ENCODE data around the gene NPW. TPM values are rescaled to one million over a fixed set of nuclear protein-coding genes. Genes with fewer than 3 reads are reported as not detected.
A peak's percentile ranks its signal among the peaks of the same experiment; 100 is the strongest.
"Not testable (repeated sequence)": the region's sequence is repeated elsewhere in the genome, so short reads cannot be mapped to it uniquely, and the experiment has no call there.

Gene NPW
- total RNA-seq, 2 experiments from 2014 or later: 0.73 TPM; not detected in 1

DNA sequence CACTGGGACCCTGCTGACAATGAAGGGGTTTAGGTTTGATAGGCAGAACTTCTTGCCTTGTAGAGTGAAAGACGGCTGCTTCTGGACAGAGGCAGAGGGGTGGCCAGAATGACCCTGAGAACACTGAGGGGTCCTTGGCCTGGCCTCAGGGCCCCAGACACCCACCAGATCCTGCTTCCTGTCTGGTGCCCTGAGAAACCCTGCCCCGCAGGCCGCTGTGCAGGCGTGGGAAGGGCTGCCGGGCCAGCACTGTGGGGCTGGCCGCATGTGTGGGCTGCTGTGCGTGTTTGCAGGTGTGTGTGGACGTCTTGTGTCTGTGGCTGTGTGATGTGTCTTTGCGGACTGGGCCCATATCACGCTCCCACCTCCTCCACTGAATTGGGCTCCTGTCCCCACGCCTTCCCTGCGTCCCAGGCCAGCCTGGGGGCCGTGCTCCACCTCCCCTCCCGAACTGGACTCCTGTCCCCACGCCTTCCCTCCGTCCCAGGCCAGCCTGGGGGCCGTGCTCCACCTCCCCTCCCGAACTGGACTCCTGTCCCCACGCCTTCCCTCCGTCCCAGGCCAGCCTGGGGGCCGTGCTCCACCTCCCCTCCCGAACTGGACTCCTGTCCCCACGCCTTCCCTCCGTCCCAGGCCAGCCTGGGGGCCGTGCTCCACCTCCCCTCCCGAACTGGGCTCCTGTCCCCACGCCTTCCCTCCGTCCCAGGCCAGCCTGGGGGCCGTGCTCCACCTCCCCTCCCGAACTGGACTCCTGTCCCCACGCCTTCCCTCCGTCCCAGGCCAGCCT is 14.5 kb downstream of the NPW start:
- ATAC-seq; DNase-seq; H3K9me3 Mint-ChIP-seq (ENCODE audit: insufficient read depth); H3K27ac Mint-ChIP-seq; CTCF ChIA-PET; H3K36me3 Mint-ChIP-seq (ENCODE audit: low read depth); POLR2A ChIA-PET; H3K4me1 Mint-ChIP-seq (ENCODE audit: low read depth); H3K27me3 Mint-ChIP-seq (ENCODE audit: low read depth): not testable (repeated sequence)
- H3K4me3 Mint-ChIP-seq: peak overlapping the region; percentile 36

DNA sequence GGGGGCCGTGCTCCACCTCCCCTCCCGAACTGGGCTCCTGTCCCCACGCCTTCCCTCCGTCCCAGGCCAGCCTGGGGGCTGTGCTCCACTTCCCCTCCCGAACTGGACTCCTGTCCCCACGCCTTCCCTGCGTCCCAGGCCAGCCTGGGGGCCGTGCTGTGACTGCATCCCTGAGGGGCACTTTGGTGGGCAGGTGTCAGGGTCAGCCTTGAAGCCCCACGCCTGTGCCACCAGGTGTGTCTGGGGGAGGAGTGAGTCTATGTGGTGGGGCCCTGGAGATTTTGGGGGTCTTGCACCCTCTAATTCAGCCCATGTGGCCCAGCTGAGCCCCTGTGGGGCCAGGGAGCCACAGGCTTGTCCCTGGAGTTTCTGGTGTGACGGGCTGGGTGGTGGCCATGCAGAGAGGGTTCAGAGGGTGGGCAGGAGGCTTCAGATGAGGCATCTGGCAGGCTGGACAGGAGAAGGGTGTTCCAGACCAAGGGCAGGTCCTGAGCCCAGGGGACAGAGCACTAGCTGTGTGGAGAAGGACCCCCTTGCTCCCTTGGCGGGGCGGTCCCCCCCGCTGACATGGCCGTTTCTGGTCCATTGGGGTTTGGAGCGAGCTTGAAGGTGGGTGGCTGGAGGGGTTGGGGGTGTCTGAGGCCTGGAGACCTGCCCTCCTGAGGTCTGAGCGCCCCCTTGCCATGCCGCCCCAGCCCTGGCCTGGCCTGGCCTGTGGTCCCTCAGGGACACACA is 15.3 kb downstream of the NPW start:
- no peaks in the 10 kb centered on the region for H3K9me3 Mint-ChIP-seq (ENCODE audit: insufficient read depth)
- H3K27me3 Mint-ChIP-seq (ENCODE audit: low read depth): no peaks in the 10 kb centered on the region
- POLR2A ChIA-PET: no interaction called here
- no peaks in the 10 kb centered on the region for H3K36me3 Mint-ChIP-seq (ENCODE audit: low read depth)
- peaks cover 3% of the 10 kb centered on the region for H3K4me1 Mint-ChIP-seq (ENCODE audit: low read depth)
- ATAC-seq (no peak), DNase-seq (no peak)
- no peak overlapping the region for H3K27ac Mint-ChIP-seq
- CTCF ChIA-PET: no interaction called here
- no peak overlapping the region for H3K4me3 Mint-ChIP-seq

DNA sequence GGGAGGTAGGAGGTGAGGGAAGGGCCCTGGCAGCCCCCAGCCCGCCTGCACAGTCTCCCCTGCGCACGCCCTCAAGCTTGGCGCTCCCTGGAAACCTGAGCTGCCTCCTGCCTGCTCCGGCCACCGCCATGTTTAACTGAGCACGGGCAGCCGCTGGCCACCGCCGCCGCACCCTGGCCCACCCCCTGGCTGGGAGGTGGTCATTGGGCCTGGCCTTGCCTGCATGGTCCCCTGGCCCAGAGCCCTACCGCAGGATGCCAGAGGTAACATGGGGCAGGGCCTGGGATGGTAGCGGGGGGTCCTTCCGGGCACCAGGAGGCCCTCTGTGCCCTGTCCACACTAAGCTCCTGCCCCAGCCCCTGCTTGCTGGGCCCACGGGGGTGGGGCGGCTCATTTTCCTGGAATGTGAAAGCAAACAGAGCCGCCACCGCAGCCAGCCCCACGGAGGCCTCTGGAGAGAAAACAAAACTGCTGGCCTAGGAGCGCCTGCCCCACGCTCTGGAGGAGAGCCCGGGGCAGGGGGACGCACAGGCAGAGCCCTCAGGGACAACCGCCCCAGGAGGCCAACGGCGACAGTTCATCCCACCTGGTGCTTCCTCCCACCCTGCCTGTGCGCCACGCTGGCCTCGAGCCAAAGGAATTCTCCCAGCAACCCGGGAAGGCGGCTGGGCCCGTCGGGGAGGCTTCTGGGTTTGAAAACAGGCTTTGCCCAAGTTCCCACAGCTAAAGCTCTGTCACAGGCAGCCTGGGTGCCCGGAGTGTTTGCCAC is 16.0 kb downstream of the NPW start:
- ATAC-seq (no peak), DNase-seq (no peak)
- Mint-ChIP-seq H3K4me1 (ENCODE audit: low read depth) (peaks cover 3% of the 10 kb centered on the region), H3K36me3 (ENCODE audit: low read depth) (no peaks in the 10 kb centered on the region), H3K27ac (no peak overlapping the region), H3K27me3 (ENCODE audit: low read depth) (no peaks in the 10 kb centered on the region), H3K9me3 (ENCODE audit: insufficient read depth) (no peaks in the 10 kb centered on the region), H3K4me3 (no peak overlapping the region)
- ChIA-PET CTCF (no interaction called here), POLR2A (no interaction called here)

DNA sequence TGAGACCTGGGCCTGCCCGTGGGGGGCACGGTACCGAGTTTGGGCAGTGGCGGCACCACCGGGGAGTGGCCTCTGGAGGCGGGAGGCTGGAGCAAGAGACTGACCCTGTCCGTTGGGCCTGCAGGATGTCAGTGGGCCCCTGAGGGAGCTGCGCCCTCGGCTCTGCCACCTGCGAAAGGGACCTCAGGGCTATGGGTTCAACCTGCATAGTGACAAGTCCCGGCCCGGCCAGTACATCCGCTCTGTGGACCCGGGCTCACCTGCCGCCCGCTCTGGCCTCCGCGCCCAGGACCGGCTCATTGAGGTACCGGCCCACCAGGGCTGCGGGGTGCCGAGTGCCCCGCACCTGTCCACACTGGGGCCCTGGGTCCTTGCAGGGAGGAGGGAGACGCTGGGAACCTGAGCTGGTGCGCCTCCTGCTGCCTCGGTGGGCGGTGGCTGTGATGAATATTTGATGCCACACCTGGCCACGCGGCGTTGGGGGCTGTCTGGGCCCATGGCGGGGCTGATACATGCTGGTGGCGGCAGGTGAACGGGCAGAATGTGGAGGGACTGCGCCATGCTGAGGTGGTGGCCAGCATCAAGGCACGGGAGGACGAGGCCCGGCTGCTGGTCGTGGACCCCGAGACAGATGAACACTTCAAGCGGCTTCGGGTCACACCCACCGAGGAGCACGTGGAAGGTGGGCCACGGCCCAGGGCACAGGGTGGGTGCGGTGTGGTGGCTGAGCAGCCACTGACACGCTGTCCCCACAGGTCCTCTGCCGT is 16.8 kb downstream of the NPW start:
- H3K9me3 Mint-ChIP-seq (ENCODE audit: insufficient read depth): no peaks in the 10 kb centered on the region
- no peaks in the 10 kb centered on the region for H3K36me3 Mint-ChIP-seq (ENCODE audit: low read depth)
- ChIA-PET POLR2A (no interaction called here), CTCF (no interaction called here)
- no peak overlapping the region for H3K27ac Mint-ChIP-seq
- no peak for DNase-seq
- no peak for ATAC-seq
- peaks cover 3% of the 10 kb centered on the region for H3K4me1 Mint-ChIP-seq (ENCODE audit: low read depth)
- H3K27me3 Mint-ChIP-seq (ENCODE audit: low read depth): no peaks in the 10 kb centered on the region
- H3K4me3 Mint-ChIP-seq: no peak overlapping the region

DNA sequence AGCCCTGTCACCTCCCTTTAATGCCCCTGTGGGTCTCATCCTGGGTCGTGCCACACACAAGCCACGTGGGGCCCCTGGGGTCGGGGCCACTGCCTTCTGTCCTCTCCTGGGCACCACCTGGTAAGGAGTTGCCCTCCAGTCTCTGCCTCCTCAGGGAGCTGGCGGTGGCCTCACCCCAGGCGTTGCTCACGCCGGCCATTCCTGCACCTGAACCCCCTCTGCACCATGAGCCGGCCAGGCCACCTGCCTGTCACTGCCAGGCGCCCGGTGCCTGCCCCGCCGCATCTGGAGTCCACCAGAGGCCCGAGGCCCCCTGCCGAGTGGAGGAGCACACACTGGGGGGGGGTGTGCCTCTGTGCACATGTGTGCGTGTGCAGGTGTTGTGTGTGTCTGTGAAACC is 17.5 kb downstream of the NPW start:
- peaks cover 3% of the 10 kb centered on the region for H3K4me1 Mint-ChIP-seq (ENCODE audit: low read depth)
- no peak overlapping the region for H3K27ac Mint-ChIP-seq
- ATAC-seq: no peak
- POLR2A ChIA-PET: no interaction called here
- H3K36me3 Mint-ChIP-seq (ENCODE audit: low read depth): no peaks in the 10 kb centered on the region
- no peak overlapping the region for H3K4me3 Mint-ChIP-seq
- DNase-seq: no peak
- H3K9me3 Mint-ChIP-seq (ENCODE audit: insufficient read depth): no peaks in the 10 kb centered on the region
- H3K27me3 Mint-ChIP-seq (ENCODE audit: low read depth): no peaks in the 10 kb centered on the region
- CTCF ChIA-PET: no interaction called here

DNA sequence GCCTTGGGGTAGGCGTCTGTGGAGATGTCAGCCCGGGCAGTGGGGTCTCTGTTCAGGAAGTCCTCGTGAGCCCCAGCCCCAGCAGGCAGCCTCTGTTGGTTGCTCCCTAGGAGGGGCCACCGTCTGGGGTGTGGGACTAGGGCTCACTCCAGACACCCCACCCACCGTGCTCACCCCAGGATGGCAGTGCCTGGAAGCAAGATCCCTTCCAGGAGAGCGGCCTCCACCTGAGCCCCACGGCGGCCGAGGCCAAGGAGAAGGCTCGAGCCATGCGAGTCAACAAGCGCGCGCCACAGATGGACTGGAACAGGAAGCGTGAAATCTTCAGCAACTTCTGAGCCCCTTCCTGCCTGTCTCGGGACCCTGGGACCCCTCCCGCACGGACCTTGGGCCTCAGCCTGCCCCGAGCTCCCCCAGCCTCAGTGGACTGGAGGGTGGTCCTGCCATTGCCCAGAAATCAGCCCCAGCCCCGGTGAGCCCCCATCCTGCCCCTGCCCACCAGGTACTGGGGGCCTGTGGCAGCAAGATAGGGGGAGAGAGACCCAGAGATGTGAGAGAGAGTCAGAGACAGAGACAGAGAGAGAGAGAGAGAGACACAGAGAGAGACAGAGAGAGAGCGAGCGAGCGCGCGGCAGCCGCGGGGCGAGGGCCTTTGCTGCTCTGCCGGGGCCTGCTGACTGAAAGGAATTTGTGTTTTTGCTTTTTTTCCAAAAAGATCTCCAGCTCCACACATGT is 18.2 kb downstream of the NPW start:
- Mint-ChIP-seq H3K4me1 (ENCODE audit: low read depth) (no peaks in the 10 kb centered on the region), H3K4me3 (no peak overlapping the region), H3K27me3 (ENCODE audit: low read depth) (no peaks in the 10 kb centered on the region), H3K36me3 (ENCODE audit: low read depth) (no peaks in the 10 kb centered on the region), H3K27ac (no peak overlapping the region), H3K9me3 (ENCODE audit: insufficient read depth) (no peaks in the 10 kb centered on the region)
- DNase-seq: no peak
- POLR2A ChIA-PET: no interaction called here
- ATAC-seq: no peak
- CTCF ChIA-PET: no interaction called here

DNA sequence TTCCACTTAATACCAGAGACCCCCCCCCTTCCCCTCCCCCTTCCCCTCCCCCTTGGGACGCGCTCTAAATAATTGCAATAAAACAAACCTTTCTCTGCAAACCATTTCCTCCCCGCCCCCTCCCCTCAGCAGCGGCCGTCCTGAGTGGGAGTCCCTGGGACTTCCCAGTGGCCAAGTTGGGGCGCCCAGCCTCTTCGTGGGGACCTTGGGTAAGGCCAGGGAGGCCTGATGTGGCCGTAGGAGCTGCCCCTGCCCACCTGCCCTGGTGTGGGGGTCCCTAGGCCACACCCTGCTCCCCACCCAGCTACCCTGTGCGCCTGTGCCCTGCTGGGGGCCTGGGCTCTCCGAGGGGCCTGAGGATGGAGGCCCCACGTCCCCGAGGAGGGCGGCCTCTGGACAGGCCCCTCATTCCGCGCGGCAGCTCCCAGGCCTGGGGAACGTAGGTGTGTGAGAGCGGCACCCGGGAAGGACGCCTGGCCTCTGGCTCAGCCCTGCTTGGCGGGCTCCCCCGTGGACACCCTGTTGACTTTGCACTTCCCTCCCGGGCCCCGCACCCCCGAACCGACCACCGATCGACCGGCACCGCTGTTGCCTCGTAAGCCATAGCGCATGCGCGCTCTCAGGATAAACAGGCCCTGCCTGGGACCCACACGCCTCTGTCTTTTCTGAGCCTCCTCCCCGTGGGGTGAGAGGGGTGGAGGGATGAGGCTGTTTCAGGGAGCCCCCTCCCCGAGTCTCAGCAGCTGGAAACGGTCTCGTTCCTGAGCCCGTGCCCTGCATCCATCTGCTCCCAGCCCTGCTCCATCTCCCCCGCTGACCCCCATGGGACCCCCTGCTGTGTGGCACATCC is 19.0 kb downstream of the NPW start:
- ChIA-PET POLR2A (no interaction called here), CTCF (no interaction called here)
- Mint-ChIP-seq H3K27me3 (ENCODE audit: low read depth) (no peaks in the 10 kb centered on the region), H3K4me1 (ENCODE audit: low read depth) (peaks cover 2% of the 10 kb centered on the region), H3K36me3 (ENCODE audit: low read depth) (no peaks in the 10 kb centered on the region), H3K9me3 (ENCODE audit: insufficient read depth) (no peaks in the 10 kb centered on the region), H3K27ac (no peak overlapping the region), H3K4me3 (no peak overlapping the region)
- ATAC-seq: no peak
- no peak for DNase-seq

DNA sequence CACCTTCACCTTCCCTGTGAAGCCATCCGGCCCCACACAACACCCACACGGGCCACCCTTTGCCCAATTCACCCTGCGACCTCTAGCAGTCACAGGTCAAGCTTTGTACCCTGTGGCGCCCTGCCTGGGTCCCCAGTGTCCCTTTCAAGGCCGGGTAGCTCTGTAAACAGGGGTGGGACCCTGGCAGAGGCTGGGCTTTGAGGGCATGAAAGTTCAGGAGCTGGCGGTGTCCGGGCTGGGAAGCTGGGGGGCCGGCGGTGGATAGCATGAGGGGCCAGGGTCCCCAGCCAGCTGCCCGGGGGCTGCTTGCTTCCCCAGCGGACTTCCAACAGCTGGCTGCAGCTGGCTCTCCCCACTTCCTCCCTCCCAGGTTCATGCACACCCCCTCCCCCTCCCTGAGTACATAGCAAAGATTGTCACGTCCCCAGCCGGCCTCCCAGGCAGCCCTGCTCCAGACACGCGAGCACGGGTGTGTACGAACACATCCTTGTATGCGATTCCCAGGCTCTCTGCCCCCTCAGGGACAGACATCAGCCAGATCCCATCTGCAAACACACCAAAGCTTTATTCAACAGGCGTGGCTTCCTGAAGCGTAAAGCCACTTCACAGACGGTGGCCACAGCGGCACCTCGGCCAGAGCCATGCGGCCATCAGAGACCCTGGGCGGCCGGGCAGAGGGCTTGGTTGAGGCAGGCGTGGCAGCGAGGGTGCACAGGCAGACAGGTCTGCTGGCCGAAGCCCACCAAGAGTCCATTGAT is 19.9 kb downstream of the NPW start:
- ChIA-PET CTCF (no interaction called here), POLR2A (no interaction called here)
- no peaks in the 10 kb centered on the region for H3K9me3 Mint-ChIP-seq (ENCODE audit: insufficient read depth)
- H3K36me3 Mint-ChIP-seq (ENCODE audit: low read depth): no peaks in the 10 kb centered on the region
- H3K4me1 Mint-ChIP-seq (ENCODE audit: low read depth): peaks cover 2% of the 10 kb centered on the region
- DNase-seq (no peak), ATAC-seq (no peak)
- H3K4me3 Mint-ChIP-seq: no peak overlapping the region
- H3K27me3 Mint-ChIP-seq (ENCODE audit: low read depth): no peaks in the 10 kb centered on the region
- H3K27ac Mint-ChIP-seq: no peak overlapping the region

DNA sequence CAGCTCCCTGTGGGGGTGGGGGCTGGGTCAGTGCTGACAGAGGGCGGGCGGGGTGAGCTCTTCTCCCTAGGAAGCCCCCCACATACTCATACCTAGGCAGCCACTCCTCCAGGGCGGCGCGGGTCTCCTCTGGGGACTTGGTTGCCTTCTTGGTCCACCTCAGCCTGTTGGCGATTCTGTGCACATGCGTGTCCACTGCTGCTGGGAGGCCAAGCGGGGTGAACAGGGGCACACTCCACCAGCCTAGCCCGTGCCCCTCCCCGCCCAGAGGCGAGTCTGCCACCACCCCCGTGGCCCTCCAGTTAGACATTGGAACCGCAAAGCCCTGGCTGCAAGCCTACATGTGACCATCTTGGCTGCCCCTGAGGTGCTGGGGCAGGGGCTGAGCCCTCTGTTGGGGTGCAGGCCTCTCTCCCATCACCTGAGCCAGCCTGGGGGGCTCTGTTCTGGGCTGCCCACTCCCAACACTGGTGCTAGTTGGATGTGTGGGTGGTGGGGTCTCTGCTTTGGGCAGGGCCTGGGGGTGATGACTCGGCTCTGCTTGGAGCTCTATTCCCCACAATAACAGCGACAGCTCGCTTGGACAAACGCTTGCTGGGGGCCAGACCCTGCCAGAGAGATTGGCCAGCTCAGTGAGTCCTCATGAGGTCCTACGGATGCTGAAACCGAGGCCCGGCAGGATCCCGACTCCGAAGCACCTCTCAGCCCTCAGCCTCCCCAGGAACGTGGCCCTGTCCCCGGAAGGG is 20.6 kb downstream of the NPW start:
- ChIA-PET POLR2A (interaction anchor here (0.6 to 1.7 kb wide), 2 partner anchors 115 to 988 kb away, joined by 3 to 5 read pairs; partner anchors contain the start of gene TRAF7), CTCF (interaction anchor here (1.4 kb wide), 1 partner anchor 17 kb away, joined by 4 read pairs; no protein-coding TSS in a partner anchor)
- Mint-ChIP-seq H3K27ac (no peak overlapping the region), H3K4me3 (no peak overlapping the region), H3K36me3 (ENCODE audit: low read depth) (no peaks in the 10 kb centered on the region), H3K27me3 (ENCODE audit: low read depth) (no peaks in the 10 kb centered on the region), H3K4me1 (ENCODE audit: low read depth) (peaks cover 2% of the 10 kb centered on the region), H3K9me3 (ENCODE audit: insufficient read depth) (no peaks in the 10 kb centered on the region)
- ATAC-seq (no peak), DNase-seq (no peak)

All from activated CD8-positive, alpha-beta T cell treated with anti-CD3 and anti-CD28 coated beads, Interleukin-2, amount 10 ng/mL, durations not matched to agents 7 days and 5 days (primary cell).